HG03575 (cell line): Measurements from ENCODE around the gene ORC3.

Source experiments
- ATAC-seq: cut with Tn5 transposase; IDR thresholded peaks from one replicate; pipeline ENCODE4 v1.9.1; 2021; ENCODE audit not compliant: unreplicated experiment, insufficient number of reproducible peaks, low FRiP score; ENCODE audit errors: extremely low read depth

ORC3 gene

GRCh38 chr6:87589693-87590416, at the start of gene ORC3, which contains the start of gene RARS2:
Gene ORC3 (plus strand): TSS chr6:87590135. CDS start chr6:87590169, 34 bp downstream.
Gene RARS2 (minus strand): TSS chr6:87589987. CDS start chr6:87589957, 30 bp downstream.
- peak; percentile 98 for ATAC-seq

DNA sequence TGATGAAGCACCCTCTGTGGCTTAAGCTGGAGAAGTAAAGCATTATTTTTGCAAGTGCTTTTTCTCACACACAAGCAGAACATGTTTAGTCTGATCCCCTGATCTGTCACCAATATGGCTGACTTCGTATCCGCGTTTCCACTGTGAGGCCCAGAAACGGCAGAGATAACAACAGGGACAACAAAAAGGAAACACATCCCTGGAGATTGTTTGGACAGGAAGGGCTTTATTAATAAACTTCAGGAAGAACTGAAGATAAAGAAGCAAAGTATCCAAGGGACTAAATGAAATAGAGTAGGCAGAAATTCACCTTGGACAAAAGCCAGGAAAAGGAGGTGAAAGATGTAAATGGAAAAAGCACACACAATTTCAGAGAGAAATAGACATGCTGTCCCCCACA, 49.4 kb upstream of the ORC3 start:
- ATAC-seq, result no peak

DNA sequence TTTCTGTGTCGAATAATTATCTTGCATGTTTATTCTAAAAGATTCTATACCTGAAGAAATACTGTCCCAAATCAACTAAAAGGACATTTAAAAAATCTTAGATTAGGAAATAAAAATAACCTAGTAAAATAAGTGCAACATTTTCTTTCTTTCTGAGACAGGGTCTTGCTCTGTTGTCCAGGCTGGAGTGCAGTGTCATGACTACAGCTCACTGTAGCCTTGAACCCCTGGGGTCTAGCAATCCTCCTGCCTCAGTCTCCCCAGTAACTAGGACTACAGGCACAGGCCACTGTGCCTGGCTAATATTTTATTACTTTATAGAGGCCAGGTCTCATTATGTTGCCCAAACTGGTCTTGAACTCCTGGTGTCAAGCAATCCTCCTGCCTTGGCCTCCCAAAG, 48.9 kb upstream of the ORC3 start:
- no peak for ATAC-seq

DNA sequence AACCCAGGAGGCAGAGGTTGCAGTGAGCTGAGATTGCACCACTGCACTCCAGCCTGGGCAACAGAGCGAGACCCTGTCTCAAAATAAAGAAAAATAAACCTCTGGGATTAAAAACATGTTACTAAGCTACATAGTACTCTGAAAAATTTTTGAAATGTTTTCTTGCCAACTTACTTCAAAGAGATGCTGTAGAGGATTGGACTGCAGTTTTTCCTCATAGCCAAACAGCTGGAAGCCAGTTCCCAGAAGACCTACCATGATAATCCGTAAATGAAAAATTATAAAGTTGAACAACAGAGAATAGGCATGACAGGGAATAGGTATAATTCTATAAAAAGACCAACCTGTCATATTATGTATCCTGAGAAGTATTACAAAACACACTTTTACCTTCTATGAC, 48.2 kb upstream of the ORC3 start:
- no peak for ATAC-seq

GRCh38 chr6:87543696-87544473, 46.0 kb upstream of the ORC3 start:
- no peak for ATAC-seq

GRCh38 chr6:87544474-87544735, 45.5 kb upstream of the ORC3 start:
- no peak for ATAC-seq

DNA sequence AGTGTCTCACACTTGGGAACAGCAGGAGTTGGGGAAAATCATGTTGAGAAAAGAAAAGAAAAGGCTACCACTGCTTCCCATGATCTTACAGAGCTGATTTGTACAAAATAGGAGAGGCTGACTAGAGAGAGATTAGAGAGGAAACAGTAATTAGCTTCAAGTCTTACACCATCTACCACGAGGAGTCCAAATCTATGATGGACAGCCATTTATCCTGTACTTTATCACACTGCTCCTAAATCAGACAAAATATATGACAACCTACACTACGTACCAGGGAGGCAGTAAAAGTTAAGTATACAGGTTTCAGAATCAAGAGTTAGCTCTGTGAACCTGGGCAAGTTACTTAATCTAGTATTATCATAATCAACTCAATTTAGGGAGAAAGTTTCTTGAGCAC, 38.1 kb upstream of the ORC3 start:
- no peak for ATAC-seq

DNA sequence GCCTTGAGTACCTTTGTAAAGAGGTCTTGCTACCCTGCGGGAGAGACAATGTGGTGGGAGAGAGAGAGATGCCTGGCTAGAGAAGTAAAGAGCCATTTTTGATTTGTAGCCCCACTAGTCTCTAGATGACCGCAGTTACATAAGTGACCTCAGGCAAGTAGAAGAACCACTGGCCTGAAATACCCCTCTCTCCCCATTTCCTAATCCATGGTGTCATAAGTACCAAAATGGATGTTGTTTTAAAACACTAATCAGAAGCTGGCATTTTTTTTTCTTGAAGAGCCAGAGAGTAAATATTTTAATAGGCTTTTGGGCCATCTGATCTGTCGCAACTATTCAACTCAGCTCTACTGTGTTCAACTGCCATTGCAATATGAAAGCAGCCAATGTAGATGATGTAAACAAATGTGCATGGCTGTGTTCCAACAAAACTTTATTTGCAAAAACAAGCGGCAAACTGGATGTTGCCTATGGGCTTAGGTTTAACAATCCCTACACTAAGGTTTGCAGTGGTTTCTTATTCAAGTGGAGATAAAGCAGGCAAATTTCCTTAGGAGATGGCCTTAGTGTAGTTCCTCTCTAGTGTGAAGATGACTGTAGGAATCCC, 36.7 kb upstream of the ORC3 start:
- ATAC-seq, result no peak

GRCh38 chr6:87555506-87555905, 34.4 kb upstream of the ORC3 start:
- ATAC-seq, result no peak

- ATAC-seq, result no peak
These were observed 31.5 kb upstream of the ORC3 start for GRCh38 chr6:87558446-87558845.

DNA sequence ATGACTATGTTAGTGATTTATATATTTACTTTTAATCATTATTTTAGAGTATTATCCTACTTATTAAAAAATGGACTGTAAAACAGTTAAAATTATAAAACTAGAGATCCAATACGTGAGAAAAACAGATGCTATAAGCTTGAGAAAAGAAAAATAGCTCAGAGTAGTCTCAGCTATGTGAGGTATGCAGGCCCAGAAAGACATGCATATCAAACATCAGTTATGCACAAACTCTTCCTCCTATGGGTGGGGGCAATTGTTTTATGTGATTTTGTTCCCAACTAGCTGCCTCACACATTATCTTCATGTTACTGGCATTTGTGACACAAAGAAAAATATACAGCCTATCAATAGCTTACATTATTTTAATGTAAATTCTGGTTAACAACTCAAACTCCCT, 28.9 kb upstream of the ORC3 start:
- ATAC-seq, result no peak

DNA sequence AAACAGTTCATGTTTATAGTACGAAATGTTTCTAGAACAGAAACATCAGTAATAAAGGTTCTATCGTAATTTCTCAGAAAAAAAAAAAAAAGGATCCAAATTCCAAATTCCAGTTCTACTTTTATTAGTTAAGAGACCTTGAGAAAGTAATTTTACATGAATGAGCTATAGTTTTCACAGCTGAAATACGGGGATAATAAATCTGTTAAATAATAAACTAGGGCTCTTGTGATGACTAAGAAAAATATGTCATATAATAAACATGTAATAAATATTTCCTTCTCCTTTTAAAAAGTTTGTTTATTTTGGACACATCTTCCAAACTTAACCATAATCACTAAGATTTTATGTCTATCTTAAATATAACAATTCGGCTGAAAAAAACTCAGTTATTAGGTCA, 17.9 kb upstream of the ORC3 start:
- no peak for ATAC-seq

DNA sequence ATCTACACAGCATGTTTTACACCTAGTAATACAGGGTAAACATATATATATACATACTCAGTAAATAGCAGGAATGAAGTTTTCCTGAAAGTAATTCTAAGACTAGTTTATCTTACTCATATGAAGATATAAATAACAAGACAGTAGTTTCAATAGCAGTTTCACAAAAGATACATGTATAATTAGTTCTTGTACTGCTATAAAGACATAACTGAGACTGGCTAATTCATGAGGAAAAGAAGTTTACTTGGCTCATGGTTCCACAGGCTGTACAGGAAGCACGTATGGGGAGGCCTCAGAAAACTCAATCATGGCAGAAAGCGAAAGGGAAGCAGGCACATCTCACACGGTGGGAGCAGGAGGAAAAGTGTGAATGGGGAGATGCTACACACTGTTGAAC, 17.1 kb upstream of the ORC3 start:
- ATAC-seq, result no peak

- ATAC-seq, result no peak
These were observed 16.5 kb upstream of the ORC3 start for GRCh38 chr6:87573307-87574024.

GRCh38 chr6:87574237-87574804, 15.6 kb upstream of the ORC3 start:
- ATAC-seq, result no peak

- ATAC-seq, result no peak
These were observed 14.5 kb upstream of the ORC3 start for GRCh38 chr6:87575423-87575822.

DNA sequence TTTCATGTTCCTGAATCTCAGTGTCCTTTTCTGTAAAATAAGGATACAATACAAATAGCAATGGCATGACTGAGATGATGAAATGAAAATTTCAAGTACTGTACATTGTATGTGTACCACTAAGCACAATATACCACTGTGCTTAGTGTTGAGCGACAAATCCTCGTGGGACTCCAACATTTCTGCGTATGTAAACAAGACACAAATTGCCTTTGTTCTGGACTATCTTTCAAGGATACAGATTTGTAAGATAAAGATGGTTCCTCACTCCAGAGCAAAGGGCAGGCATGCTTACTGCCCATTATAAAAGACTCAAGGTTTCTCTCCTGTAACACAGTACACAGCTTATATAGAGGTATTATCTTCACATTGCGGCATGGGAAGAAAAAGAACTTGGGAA, 6.1 kb upstream of the ORC3 start:
- no peak for ATAC-seq

- no peak for ATAC-seq
These were observed 3.4 kb upstream of the ORC3 start for GRCh38 chr6:87586371-87587077.
